Tibial nerve (tissue), 3 donors: ENCODE results near the gene PACSIN1.

Source experiments
- CTCF ChIP-seq, 5 experiments: fragments of 200-600 bp in 3 of 5; fragments of 450-650 bp in 2 of 5; sonication (generic) in 3 of 5; IDR thresholded peaks; one replicate each; pipeline ENCODE4 v1.5.1; 2016 to 2019; ENCODE audit warnings: antibody characterized with exemption in 5 of 5, mild to moderate bottlenecking in 3 of 5, moderate library complexity in 2 of 5
- POLR2A ChIP-seq, 2 donors: fragments of 450-650 bp; IDR thresholded peaks; one replicate each; pipeline ENCODE4 v1.6.1; 2017; ENCODE audit warnings: antibody characterized with exemption in 2 of 2, mild to moderate bottlenecking in 2 of 2, moderate library complexity in 2 of 2

- TF ChIP-seq CTCF (IDR thresholded peaks at IDR 0.05) = no peak
- no peak for TF ChIP-seq POLR2A (IDR thresholded peaks at IDR 0.05)
These were observed 92.4 kb downstream of the PACSIN1 start for GRCh38 chr6:34558172-34558714.
